Brain microvascular endothelial cell (primary cell): ENCODE measurements around the gene CENPU.

ENCODE experiments used
- DNase-seq: peaks from one replicate; pipeline ENCODE4 v3.0.0-alpha.2; 2020
- H3K27ac ChIP-seq: fragments of 250-450 bp; sonication (Bioruptor Pico); 2 replicates; pipeline ENCODE4 v1.5.1; 2020; ENCODE audit warnings: mild to moderate bottlenecking, moderate library complexity
- H3K27me3 ChIP-seq: fragments of 250-450 bp; sonication (Bioruptor Pico); replicated peaks from 2 replicates; pipeline ENCODE4 v1.5.1; 2020; ENCODE audit warnings: mild to moderate bottlenecking
- H3K36me3 ChIP-seq: fragments of 250-450 bp; sonication (Bioruptor Pico); replicated peaks from 2 replicates; pipeline ENCODE4 v1.5.1; 2020; ENCODE audit warnings: mild to moderate bottlenecking
- H3K4me3 ChIP-seq: 2 replicates; pipeline ENCODE4 v1.5.1; 2011; ENCODE audit warnings: low read depth, mild to moderate bottlenecking, control low read depth, low read length, moderate library complexity
- in situ Hi-C: cut with HindIII; loops from 2 replicates; pipeline ENCODE4 v1.10.0; 2017; ENCODE audit warnings: low sequenced_read_pairs, low pct_ligation_motif_present
- TF ChIP-seq, protein P1 (sequence below): IDR thresholded peaks from 2 replicates; pipeline ENCODE4 v1.5.1; 2011; ENCODE audit warnings: low read depth, mild to moderate bottlenecking, moderate library complexity, low read length, control low read depth, inconsistent platforms; ENCODE audit errors: missing control alignments

The CENPU gene

DNA sequence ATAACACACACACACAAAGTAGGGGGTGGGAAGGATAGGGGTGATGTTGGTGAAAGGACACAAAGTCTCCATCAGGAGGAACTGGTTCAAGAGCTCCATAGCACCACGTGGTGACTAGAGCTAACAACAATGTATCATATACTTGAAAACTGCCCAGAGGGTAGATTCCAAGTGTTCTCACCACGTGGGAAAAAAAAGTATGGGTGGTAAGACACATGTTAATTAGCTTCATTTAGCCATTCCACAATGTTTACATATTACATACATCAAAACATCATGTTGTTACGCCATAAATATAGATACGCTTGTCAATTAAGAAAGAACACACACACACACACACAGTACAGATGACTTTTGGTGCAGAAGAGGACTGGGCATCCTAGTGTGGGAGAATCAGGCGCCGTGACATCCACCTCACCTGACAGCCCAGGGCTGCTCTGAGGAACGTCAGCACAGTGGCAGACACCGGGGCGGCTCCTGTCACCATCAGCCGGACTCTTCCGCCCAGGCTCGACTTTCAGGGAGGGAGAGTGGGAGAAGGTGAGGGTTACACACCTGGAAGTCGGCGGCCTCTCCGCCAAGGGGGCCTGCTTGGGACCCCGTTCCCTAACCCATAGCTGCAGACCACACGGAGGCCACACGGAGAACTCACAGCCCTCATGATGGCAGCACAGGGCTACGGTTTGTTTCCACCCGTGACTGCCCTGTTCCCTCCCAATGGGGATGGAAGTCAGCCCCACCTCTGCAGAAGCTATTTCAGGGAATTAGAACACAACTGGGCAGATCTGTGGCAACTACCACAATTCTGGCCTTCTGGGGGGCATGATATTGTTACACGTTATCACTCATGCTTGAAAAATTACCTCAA lies 31.8 kb upstream of the CENPU start:
- Histone ChIP-seq H3K27me3 (no peaks in the 10 kb centered on the region), H3K4me3 (no peak overlapping the region), H3K36me3 (peaks cover 3% of the 10 kb centered on the region), H3K27ac (no peak overlapping the region)
- TF ChIP-seq, protein P1, sequence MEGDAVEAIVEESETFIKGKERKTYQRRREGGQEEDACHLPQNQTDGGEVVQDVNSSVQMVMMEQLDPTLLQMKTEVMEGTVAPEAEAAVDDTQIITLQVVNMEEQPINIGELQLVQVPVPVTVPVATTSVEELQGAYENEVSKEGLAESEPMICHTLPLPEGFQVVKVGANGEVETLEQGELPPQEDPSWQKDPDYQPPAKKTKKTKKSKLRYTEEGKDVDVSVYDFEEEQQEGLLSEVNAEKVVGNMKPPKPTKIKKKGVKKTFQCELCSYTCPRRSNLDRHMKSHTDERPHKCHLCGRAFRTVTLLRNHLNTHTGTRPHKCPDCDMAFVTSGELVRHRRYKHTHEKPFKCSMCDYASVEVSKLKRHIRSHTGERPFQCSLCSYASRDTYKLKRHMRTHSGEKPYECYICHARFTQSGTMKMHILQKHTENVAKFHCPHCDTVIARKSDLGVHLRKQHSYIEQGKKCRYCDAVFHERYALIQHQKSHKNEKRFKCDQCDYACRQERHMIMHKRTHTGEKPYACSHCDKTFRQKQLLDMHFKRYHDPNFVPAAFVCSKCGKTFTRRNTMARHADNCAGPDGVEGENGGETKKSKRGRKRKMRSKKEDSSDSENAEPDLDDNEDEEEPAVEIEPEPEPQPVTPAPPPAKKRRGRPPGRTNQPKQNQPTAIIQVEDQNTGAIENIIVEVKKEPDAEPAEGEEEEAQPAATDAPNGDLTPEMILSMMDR, result peak; percentile 2
- DNase-seq, result no peak
- in situ Hi-C loops, result no loop called here

DNA sequence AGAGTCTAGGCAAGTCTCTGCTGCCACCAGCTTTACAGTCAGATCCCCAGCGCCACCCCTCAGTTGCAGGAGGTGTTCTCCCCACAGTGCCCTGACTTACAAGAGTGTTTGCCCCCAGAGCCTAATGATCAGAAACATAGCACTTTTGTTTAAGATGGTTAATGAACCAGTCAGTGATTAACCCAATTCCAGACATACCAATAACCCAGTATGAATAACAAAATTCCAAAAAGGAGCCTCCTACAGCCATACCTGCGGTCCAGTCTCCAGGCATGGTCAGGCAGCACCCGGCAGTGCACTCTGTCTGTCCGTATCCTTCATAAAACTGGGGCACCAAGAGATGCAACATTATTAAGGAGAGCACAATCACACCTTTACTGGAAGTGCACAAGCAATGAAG lies 30.7 kb upstream of the CENPU start:
- H3K27ac ChIP-seq, result no peak overlapping the region
- TF ChIP-seq, protein P1, result no peak
- H3K36me3 ChIP-seq, result peaks cover 3% of the 10 kb centered on the region
- no peaks in the 10 kb centered on the region for H3K27me3 ChIP-seq
- no peak overlapping the region for H3K4me3 ChIP-seq
- no peak for DNase-seq
- in situ Hi-C loops, result no loop called here

DNA sequence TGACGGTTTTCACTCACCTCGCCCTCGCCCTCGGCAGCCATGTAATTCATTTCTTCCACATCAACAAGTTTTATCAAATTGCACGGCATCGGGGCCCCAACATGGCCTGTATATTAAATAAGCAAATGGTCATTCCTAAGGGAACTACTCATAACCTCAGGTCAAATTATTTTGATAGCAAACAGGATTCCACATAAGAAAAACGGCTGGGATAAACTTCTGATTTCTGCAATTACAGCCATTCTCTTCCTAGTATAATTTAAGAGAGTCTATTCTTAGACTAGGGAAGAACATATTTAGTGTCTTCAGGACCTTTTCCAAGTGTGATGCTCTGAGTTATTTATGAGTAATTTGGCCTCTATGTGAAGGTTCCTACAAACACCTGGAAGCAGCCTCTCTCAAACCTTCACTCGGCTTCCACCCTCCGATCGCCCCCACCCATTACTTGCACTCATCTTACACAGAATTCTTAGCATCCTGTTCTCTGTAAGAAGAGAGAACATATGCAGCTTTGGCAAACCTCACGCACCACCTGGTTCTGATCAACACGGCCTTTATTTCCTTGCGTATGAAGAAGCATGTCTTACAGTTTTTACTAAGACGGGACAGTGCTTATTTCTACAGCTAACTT lies 29.4 kb upstream of the CENPU start:
- in situ Hi-C loops, result no loop called here
- no peak overlapping the region for H3K27ac ChIP-seq
- H3K36me3 ChIP-seq, result peaks cover 3% of the 10 kb centered on the region
- H3K4me3 ChIP-seq, result no peak overlapping the region
- no peaks in the 10 kb centered on the region for H3K27me3 ChIP-seq
- TF ChIP-seq, protein P1, result no peak
- no peak for DNase-seq

DNA sequence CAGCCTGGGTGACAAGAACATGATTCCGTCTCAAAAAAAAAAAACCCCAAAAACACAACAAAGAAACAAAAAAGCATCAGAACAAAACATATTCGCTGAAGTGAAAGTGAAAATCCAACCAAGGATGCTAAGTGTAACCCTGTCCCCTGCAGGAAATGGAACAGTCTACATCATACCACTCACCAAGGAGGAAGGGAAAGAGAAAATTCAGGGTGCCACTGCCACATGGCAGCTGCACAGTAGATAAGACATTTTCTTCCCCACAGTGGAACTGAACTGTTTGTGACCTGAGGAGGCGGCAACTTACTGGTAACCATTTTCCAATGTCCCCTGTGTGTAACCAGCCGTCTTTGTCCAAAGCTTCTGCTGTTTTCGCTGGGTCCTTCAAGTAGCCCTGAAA lies 28.2 kb upstream of the CENPU start:
- TF ChIP-seq, protein P1, result no peak
- Histone ChIP-seq H3K27ac (no peak overlapping the region), H3K4me3 (no peak overlapping the region), H3K27me3 (no peaks in the 10 kb centered on the region), H3K36me3 (peaks cover 3% of the 10 kb centered on the region)
- DNase-seq, result no peak
- in situ Hi-C loops, result no loop called here

DNA sequence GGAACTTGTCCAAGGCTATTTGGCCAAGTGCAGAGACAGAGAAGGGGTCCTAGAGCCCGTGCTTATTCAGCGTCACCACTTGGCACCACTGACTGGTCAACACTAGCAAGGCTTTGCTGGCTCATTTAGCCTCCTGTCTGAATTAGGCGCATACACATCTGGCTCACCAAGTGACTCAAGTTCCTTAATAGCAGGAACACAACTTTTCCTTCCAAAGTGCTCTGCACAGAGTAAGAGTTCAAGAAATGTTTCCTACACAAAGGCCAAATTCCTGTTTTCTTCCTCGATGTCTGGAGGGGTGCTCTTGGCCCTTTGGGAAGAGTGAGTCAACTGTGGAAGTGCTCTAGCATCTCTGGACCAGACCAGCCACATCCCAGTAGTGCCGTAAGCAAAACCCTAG lies 26.8 kb upstream of the CENPU start:
- no peak overlapping the region for H3K4me3 ChIP-seq
- TF ChIP-seq, protein P1, result no peak
- no peak overlapping the region for H3K27ac ChIP-seq
- DNase-seq, result no peak
- H3K36me3 ChIP-seq, result no peaks in the 10 kb centered on the region
- in situ Hi-C loops, result no loop called here
- no peaks in the 10 kb centered on the region for H3K27me3 ChIP-seq
